Esophagus muscularis mucosa (tissue), 4 donors: Measurements from ENCODE around the gene AVP. TPM values are rescaled to one million over a fixed set of nuclear protein-coding genes. Genes with fewer than 3 reads are reported as not detected.
"Not testable (repeated sequence)": the region's sequence is repeated elsewhere in the genome, so short reads cannot be mapped to it uniquely, and the experiment has no call there.

ENCODE experiments used
- DNase-seq: peaks from one replicate; pipeline ENCODE4 v3.0.0-alpha.2; 2017; ENCODE audit errors: extremely low spot score
- H3K27ac ChIP-seq, 4 donors: fragments of 200-600 bp; sonication (generic); replicated peaks in 1 of 4; 1 replicate in 3 of 4; 2 replicates in 1 of 4; pipeline ENCODE4 v1.5.1; 2016 to 2019; ENCODE audit warnings: mild to moderate bottlenecking in 1 of 4
- H3K27me3 ChIP-seq, 4 donors: fragments of 200-600 bp; sonication (generic); one replicate each; pipeline versions ENCODE4 v1.5.1 to v1.6.0; 2016 to 2019
- H3K36me3 ChIP-seq, 4 donors: fragments of 200-600 bp; sonication (generic); one replicate each; pipeline ENCODE4 v1.5.1; 2016 to 2019
- H3K4me1 ChIP-seq, 4 donors: fragments of 200-600 bp; sonication (generic); one replicate each; pipeline ENCODE4 v1.5.1; 2016 to 2019
- H3K4me3 ChIP-seq, 4 donors: fragments of 200-600 bp; sonication (generic); 1 replicate in 2 of 4; 2 replicates in 2 of 4; pipeline ENCODE4 v1.5.1; 2016 to 2019; ENCODE audit warnings: mild to moderate bottlenecking in 4 of 4, moderate library complexity in 1 of 4
- H3K9me3 ChIP-seq, 4 donors: fragments of 200-600 bp; sonication (generic); 1 replicate in 3 of 4; 2 replicates in 1 of 4; pipeline ENCODE4 v1.5.1; 2016 to 2019
- CTCF ChIP-seq, 3 experiments: fragments of 200-600 bp in 2 of 3; fragments of 450-650 bp in 1 of 3; sonication (generic) in 2 of 3; IDR thresholded peaks; one replicate each; pipeline ENCODE4 v1.5.1; 2017 to 2019; ENCODE audit warnings: antibody characterized with exemption in 3 of 3, mild to moderate bottlenecking in 2 of 3, moderate library complexity in 1 of 3
- EP300 ChIP-seq: sonication (generic); formaldehyde crosslinking; IDR thresholded peaks from one replicate; pipeline ENCODE4 v1.6.1; 2017; ENCODE audit warnings: antibody characterized with exemption
- POLR2A ChIP-seq: fragments of 450-650 bp; IDR thresholded peaks from one replicate; pipeline ENCODE4 v1.6.1; 2017; ENCODE audit warnings: antibody characterized with exemption, moderate library complexity, mild to moderate bottlenecking, low read depth
- POLR2AphosphoS5 ChIP-seq, 2 donors: sonication (generic); formaldehyde crosslinking; IDR thresholded peaks; one replicate each; pipeline ENCODE4 v1.6.1; 2017; ENCODE audit warnings: antibody characterized with exemption in 2 of 2
- WGBS: methylation state at CpG from one replicate; pipeline ENCODE4 v1.1.5; 2018; 5-methylcytosine and 5-hydroxymethylcytosine counted together
- intact Hi-C: fragments of 100-400 bp; cut with DNase I; formaldehyde crosslinking; loops from one replicate; pipeline ENCODE4 v1.15.1; 2023
- total RNA-seq, 4 donors: library from RNA; depleted of rRNA; stranded (reverse); fragments of >200 nt; gene quantifications; one replicate each; pipeline versions ENCODE4 v1.1.0 to v1.2.1, GENCODE V29; 2016

The AVP gene
- total RNA-seq, 4 donors from 2014 or later: not detected

GRCh38 chr20:3128275-3128984, 43.9 kb upstream of the AVP start:
- 72% methylated on average over 8 of the region's 8 CpGs for WGBS
- no peaks in the 10 kb centered on the region for H3K9me3 ChIP-seq
- H3K36me3 ChIP-seq: peaks cover 0 to 13% (median 5%) of the 10 kb centered on the region in 4 donors
- intact Hi-C loops: no loop called here
- no peak overlapping the region for H3K4me3 ChIP-seq
- no peaks in the 10 kb centered on the region for H3K27me3 ChIP-seq
- DNase-seq: no peak
- no peak overlapping the region for H3K27ac ChIP-seq
- TF ChIP-seq CTCF (IDR thresholded peaks at IDR 0.05) (no peak), POLR2AphosphoS5 (IDR thresholded peaks at IDR 0.05) (no peak), EP300 (no peak), POLR2A (no peak)
- H3K4me1 ChIP-seq: peaks cover 0 to 33% (median 10%) of the 10 kb centered on the region in 4 donors

GRCh38 chr20:3126527-3126859, 42.0 kb upstream of the AVP start:
- Histone ChIP-seq H3K4me1 (peaks cover 0 to 26% (median 10%) of the 10 kb centered on the region in 4 donors), H3K4me3 (no peak overlapping the region), H3K9me3 (no peaks in the 10 kb centered on the region), H3K27ac (no peak overlapping the region), H3K36me3 (peaks cover 8 to 30% (median 20%) of the 10 kb centered on the region in 4 donors), H3K27me3 (no peaks in the 10 kb centered on the region)
- DNase-seq: no peak
- 91% methylated on average over 1 of the region's 1 CpG for WGBS
- intact Hi-C loops: no loop called here
- TF ChIP-seq EP300 (no peak), POLR2AphosphoS5 (IDR thresholded peaks at IDR 0.05) (no peak), CTCF (IDR thresholded peaks at IDR 0.05) (no peak), POLR2A (no peak)

- not testable (repeated sequence) for H3K4me3 ChIP-seq, H3K9me3 ChIP-seq
Measured at GRCh38 chr20:3125776-3126526, 41.4 kb upstream of the AVP start.

GRCh38 chr20:3124773-3125560, 40.4 kb upstream of the AVP start:
- peaks cover 13 to 45% (median 33%) of the 10 kb centered on the region in 4 donors for H3K36me3 ChIP-seq
- H3K4me1 ChIP-seq: peaks cover 0 to 26% (median 10%) of the 10 kb centered on the region in 4 donors
- intact Hi-C loops, H3K4me3 ChIP-seq, H3K27me3 ChIP-seq, H3K9me3 ChIP-seq, H3K27ac ChIP-seq, DNase-seq: not testable (repeated sequence)
- 92% methylated on average over 12 of the region's 41 CpGs for WGBS

More at GRCh38 chr20:3125776-3126526, 41.4 kb upstream of the AVP start:
- WGBS: 95% methylated on average over 25 of the region's 25 CpGs
- H3K27ac ChIP-seq, H3K27me3 ChIP-seq, intact Hi-C loops, DNase-seq: not testable (repeated sequence)
- Histone ChIP-seq H3K36me3 (peaks cover 13 to 35% (median 25%) of the 10 kb centered on the region in 4 donors), H3K4me1 (peaks cover 0 to 26% (median 10%) of the 10 kb centered on the region in 4 donors)

GRCh38 chr20:3124163-3124562, 39.6 kb upstream of the AVP start:
- H3K4me3 ChIP-seq, intact Hi-C loops, H3K9me3 ChIP-seq, H3K27me3 ChIP-seq, DNase-seq, H3K27ac ChIP-seq: not testable (repeated sequence)
- Histone ChIP-seq H3K4me1 (peaks cover 0 to 26% (median 9%) of the 10 kb centered on the region in 4 donors), H3K36me3 (peaks cover 13 to 53% (median 39%) of the 10 kb centered on the region in 4 donors)
- WGBS: 99% methylated on average over 12 of the region's 18 CpGs

- Histone ChIP-seq H3K9me3 (no peaks in the 10 kb centered on the region), H3K27ac (no peak overlapping the region), H3K36me3 (peaks cover 13 to 56% (median 43%) of the 10 kb centered on the region in 4 donors), H3K4me3 (no peak overlapping the region), H3K4me1 (peaks cover 0 to 22% (median 7%) of the 10 kb centered on the region in 4 donors), H3K27me3 (no peaks in the 10 kb centered on the region)
- WGBS: 94% methylated on average over 1 of the region's 1 CpG
- intact Hi-C loops: no loop called here
- TF ChIP-seq POLR2AphosphoS5 (IDR thresholded peaks at IDR 0.05) (no peak), POLR2A (no peak), CTCF (IDR thresholded peaks at IDR 0.05) (no peak), EP300 (no peak)
- DNase-seq: no peak
Measured at GRCh38 chr20:3123542-3123941, 39.0 kb upstream of the AVP start.
